Gastroesophageal sphincter (tissue), 3 donors: ENCODE measurements around the gene DACH1.

Experiments
- CTCF ChIP-seq, 4 experiments: fragments of 200-600 bp in 2 of 4; fragments of 450-650 bp in 2 of 4; sonication (generic) in 1 of 4; IDR thresholded peaks; one replicate each; pipeline ENCODE4 v1.5.1; 2017 to 2019; ENCODE audit warnings: antibody characterized with exemption in 4 of 4, mild to moderate bottlenecking in 2 of 4, moderate library complexity in 2 of 4
- POLR2A ChIP-seq, 2 donors: fragments of 450-650 bp; IDR thresholded peaks; one replicate each; pipeline ENCODE4 v1.6.1; 2017; ENCODE audit warnings: antibody characterized with exemption in 2 of 2, mild to moderate bottlenecking in 2 of 2, moderate library complexity in 1 of 2

GRCh38 chr13:71395053-71395452 lies 472.0 kb downstream of the DACH1 start:
- TF ChIP-seq CTCF (IDR thresholded peaks at IDR 0.05) (no peak), POLR2A (IDR thresholded peaks at IDR 0.05) (no peak)
